LNCAP (cell line): ENCODE data around the gene KCNIP1.

Experiments used
- TF ChIP-seq, protein P1 (sequence below): fragments of 450-650 bp; IDR thresholded peaks from 2 replicates; pipeline ENCODE4 v1.5.1; 2017; ENCODE audit warnings: mild to moderate bottlenecking

KCNIP1 gene

GRCh38 chr5:170622933-170623332 lies 119.1 kb downstream of the KCNIP1 start:
- TF ChIP-seq, protein P1, sequence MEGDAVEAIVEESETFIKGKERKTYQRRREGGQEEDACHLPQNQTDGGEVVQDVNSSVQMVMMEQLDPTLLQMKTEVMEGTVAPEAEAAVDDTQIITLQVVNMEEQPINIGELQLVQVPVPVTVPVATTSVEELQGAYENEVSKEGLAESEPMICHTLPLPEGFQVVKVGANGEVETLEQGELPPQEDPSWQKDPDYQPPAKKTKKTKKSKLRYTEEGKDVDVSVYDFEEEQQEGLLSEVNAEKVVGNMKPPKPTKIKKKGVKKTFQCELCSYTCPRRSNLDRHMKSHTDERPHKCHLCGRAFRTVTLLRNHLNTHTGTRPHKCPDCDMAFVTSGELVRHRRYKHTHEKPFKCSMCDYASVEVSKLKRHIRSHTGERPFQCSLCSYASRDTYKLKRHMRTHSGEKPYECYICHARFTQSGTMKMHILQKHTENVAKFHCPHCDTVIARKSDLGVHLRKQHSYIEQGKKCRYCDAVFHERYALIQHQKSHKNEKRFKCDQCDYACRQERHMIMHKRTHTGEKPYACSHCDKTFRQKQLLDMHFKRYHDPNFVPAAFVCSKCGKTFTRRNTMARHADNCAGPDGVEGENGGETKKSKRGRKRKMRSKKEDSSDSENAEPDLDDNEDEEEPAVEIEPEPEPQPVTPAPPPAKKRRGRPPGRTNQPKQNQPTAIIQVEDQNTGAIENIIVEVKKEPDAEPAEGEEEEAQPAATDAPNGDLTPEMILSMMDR = no peak

DNA sequence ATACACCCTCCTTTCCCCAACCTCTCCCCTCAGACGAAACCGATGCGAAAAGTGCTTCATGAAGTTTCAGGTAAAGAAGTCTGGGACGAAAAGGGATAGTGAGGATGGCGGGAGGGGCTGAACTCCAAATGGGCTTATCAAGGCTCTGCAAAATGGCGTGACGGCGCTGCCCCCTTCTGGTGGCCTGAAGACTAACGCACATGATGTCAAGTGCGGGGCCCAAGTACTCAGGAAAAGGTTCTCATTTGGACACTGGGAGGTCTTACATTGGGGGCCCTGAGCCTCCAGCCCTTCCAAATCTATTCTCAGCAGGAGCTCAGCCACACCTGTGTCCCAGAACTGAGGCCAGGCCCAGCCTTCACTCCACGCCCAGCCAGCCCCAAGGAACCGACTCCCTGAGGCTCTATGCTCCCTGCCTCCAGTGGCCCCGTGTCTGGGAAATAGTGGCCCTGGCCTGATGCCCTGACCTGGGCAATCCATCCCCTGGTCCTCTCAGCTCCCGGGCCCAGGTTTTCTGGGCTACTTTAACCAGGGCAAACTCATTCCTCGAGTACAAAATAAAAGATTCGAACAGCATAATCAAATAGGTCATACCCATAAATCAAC lies 119.9 kb downstream of the KCNIP1 start:
- TF ChIP-seq, protein P1 = peak; percentile 79

DNA sequence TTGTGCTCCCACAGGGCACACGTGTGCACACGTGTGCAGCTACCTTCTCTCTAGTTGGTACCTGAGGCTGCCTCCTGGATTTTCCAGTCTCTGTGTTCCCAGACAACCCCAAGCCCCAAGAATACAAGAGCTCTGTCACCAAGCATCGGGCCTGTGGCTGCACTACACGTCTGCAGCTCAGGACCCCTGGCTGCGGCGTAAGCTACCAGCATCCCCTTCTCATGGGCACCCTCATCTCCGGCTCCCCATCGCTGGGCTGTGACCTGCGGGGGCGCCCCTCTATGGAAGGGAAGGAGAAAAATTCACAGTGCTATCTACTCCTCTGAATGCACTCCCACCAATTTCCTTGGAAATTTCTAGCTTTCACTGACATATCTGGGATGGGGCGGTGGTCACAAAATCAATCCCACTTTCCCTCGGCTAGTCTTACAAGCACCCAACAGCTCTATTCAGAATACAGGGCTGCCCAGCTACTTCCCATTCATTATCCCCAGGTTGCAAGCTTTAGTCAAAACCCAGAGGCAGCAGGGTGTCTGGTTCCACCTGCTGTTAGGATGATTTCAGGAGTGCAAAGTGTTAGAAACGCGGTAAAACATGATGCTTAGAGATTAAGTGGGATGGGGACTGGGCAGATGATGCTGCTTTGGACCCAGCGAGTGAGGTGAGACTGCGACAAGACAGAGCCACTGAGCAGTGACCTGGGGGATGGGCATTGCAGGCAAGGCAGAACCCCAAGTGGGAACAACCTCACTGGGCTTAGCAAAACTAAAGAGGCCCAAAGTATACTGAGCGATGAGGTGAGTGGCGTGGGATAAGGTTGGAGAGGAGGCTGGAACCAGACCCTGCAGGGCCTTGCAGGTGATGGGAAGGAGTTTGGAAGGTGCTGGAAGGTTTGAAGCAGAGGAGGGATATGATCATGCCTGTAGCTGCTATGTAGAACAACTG lies 121.7 kb downstream of the KCNIP1 start:
- TF ChIP-seq, protein P1 = no peak

- TF ChIP-seq, protein P1 = no peak
Measured at GRCh38 chr5:170626507-170627150, 122.8 kb downstream of the KCNIP1 start.

GRCh38 chr5:170627271-170627670 lies 123.5 kb downstream of the KCNIP1 start:
- TF ChIP-seq, protein P1 = no peak

DNA sequence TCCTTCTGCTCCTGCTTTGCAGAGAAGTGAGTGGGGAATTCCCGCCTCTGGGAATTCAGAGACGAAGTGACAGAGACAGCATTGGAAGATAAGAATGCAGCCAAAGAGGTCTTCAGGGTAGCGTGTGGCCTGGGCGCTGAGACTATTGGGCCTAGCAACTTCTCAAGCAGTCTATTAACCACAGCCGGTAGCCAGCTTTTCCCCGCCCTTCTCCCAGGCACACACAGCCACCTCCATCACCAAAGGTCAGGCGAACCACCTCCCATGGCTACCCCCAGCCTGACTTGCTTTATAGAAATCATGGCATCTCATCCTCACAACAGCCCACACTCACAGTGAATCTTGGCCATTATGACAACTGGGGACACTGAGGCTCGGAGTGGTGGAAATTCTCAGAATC lies 124.2 kb downstream of the KCNIP1 start:
- TF ChIP-seq, protein P1 = no peak

DNA sequence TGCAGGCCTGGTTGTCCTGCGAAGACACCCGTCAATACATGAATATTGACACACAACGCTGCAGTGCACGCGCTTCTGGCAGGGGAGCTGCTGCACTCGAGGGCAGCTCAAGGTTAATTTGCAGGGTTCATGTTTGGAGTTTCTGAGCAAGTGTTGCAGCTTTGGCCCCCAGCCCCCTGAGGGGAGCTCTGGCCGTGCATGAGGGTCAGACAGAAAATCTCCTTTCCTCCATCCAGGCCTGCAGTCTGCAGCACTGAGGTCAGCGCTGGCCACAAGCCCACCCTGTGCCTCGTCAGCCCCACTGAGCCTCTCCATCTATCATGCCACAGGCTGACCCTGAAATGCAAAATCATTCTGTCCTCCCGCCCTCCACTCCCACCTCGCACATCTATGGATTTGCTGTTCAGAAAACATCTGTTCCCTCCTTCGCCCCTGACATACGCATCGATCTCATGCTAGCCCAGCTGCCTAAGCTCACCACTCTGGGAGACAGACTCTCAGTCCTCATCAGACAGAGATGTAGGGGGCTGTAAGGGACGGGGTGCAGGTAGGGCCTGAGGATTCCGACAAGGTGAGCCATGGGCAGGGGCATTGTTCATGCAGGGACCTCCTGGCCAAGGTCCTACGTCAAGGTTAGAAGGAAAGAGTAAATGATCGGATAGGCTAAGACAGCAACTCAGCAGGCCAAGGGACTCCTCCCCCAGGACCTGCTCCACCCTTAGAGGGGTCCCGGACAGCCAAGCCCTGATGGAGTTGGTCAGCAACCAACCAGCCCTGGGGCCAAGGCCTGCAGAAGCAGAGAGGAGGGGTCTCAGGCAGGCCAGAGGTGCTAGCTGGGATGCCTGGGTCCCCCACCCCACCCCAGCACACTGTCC lies 125.1 kb downstream of the KCNIP1 start:
- TF ChIP-seq, protein P1 = no peak
